GM23338 (cell line): ENCODE measurements around the gene PIK3C2A. TPM values are rescaled to one million over a fixed set of nuclear protein-coding genes. Genes with fewer than 3 reads are reported as not detected.

Source experiments
- EZH2 ChIP-seq: fragments of 200-600 bp; sonication (generic); IDR thresholded peaks from one replicate; pipeline ENCODE4 v1.8.0; 2017; ENCODE audit warnings: antibody characterized with exemption, mild to moderate bottlenecking, low read depth; ENCODE audit not compliant: unreplicated experiment
- JUNB ChIP-seq: IDR thresholded peaks from one replicate; pipeline ENCODE4 v1.6.1; 2016; ENCODE audit warnings: antibody characterized with exemption; ENCODE audit not compliant: unreplicated experiment
- STAT1 ChIP-seq: IDR thresholded peaks from one replicate; pipeline ENCODE4 v1.6.1; 2016; ENCODE audit warnings: antibody characterized with exemption; ENCODE audit not compliant: unreplicated experiment
- polyA plus RNA-seq: library from polyadenylated mRNA; unstranded; fragments of >200 nt; fragmentation: Nextera tagmentation; extraction: Ambion mirVana; gene quantifications from 2 replicates; pipeline ENCODE4 v1.2.1, GENCODE V29; 2016
- total RNA-seq: library from RNA; depleted of rRNA; stranded (reverse); fragments of >200 nt; shearing (Covaris generic); gene quantifications from 2 replicates; pipeline ENCODE4 v1.2.3, GENCODE V29; 2014
- TF ChIP-seq, protein P1 (sequence below): IDR thresholded peaks from one replicate; pipeline ENCODE4 v1.6.1; 2018; ENCODE audit warnings: antibody characterized with exemption; ENCODE audit not compliant: unreplicated experiment
- TF ChIP-seq, protein P2 (sequence below): fragments of 250-450 bp; sonication (Bioruptor Pico); IDR thresholded peaks from 2 replicates; pipeline ENCODE4 v1.5.0; 2020; ENCODE audit warnings: mild to moderate bottlenecking, moderate library complexity

PIK3C2A gene
- total and polyA plus RNA-seq, 2 experiments from 2014 or later, result 45.8 to 123 TPM

DNA sequence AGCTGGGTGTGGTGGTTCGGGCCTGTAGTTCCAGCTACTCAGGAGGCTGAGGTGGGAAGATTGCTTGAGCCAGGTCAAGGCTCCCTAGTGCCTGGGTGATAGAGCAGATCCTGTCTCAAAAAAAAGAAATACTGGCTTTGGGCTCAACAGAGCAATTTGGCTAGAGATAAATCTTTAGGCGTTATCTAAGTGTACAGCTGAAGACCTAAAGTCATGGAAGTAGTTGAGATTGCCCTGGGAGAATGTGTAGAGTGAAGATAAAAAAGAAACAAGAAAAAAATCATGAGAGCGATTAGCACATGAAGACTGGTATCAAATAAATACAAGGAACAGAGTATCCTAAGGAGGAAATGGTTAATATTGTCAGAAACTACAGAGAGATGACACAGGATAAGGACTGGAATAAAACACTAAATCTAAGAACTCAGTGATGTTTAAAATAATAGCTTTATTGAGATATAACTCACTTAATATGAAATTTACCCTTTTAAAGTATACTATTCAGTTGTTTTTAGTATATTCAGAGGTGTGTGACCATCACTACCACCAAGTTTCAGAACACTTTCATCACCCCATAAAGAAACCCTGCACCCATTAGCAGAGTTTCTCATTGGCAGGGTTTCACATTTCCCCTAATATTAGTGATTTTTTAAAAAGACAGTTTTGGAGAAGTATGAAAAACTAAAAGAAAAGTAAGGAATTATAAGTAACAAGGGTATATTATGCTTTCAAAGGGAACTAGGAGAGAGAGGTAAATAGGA is 20.7 kb downstream of the PIK3C2A start (continued):
- TF ChIP-seq, protein P1, sequence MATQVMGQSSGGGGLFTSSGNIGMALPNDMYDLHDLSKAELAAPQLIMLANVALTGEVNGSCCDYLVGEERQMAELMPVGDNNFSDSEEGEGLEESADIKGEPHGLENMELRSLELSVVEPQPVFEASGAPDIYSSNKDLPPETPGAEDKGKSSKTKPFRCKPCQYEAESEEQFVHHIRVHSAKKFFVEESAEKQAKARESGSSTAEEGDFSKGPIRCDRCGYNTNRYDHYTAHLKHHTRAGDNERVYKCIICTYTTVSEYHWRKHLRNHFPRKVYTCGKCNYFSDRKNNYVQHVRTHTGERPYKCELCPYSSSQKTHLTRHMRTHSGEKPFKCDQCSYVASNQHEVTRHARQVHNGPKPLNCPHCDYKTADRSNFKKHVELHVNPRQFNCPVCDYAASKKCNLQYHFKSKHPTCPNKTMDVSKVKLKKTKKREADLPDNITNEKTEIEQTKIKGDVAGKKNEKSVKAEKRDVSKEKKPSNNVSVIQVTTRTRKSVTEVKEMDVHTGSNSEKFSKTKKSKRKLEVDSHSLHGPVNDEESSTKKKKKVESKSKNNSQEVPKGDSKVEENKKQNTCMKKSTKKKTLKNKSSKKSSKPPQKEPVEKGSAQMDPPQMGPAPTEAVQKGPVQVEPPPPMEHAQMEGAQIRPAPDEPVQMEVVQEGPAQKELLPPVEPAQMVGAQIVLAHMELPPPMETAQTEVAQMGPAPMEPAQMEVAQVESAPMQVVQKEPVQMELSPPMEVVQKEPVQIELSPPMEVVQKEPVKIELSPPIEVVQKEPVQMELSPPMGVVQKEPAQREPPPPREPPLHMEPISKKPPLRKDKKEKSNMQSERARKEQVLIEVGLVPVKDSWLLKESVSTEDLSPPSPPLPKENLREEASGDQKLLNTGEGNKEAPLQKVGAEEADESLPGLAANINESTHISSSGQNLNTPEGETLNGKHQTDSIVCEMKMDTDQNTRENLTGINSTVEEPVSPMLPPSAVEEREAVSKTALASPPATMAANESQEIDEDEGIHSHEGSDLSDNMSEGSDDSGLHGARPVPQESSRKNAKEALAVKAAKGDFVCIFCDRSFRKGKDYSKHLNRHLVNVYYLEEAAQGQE, result no peak
- TF ChIP-seq EZH2 (no peak), STAT1 (no peak), JUNB (no peak)
- TF ChIP-seq, protein P2, sequence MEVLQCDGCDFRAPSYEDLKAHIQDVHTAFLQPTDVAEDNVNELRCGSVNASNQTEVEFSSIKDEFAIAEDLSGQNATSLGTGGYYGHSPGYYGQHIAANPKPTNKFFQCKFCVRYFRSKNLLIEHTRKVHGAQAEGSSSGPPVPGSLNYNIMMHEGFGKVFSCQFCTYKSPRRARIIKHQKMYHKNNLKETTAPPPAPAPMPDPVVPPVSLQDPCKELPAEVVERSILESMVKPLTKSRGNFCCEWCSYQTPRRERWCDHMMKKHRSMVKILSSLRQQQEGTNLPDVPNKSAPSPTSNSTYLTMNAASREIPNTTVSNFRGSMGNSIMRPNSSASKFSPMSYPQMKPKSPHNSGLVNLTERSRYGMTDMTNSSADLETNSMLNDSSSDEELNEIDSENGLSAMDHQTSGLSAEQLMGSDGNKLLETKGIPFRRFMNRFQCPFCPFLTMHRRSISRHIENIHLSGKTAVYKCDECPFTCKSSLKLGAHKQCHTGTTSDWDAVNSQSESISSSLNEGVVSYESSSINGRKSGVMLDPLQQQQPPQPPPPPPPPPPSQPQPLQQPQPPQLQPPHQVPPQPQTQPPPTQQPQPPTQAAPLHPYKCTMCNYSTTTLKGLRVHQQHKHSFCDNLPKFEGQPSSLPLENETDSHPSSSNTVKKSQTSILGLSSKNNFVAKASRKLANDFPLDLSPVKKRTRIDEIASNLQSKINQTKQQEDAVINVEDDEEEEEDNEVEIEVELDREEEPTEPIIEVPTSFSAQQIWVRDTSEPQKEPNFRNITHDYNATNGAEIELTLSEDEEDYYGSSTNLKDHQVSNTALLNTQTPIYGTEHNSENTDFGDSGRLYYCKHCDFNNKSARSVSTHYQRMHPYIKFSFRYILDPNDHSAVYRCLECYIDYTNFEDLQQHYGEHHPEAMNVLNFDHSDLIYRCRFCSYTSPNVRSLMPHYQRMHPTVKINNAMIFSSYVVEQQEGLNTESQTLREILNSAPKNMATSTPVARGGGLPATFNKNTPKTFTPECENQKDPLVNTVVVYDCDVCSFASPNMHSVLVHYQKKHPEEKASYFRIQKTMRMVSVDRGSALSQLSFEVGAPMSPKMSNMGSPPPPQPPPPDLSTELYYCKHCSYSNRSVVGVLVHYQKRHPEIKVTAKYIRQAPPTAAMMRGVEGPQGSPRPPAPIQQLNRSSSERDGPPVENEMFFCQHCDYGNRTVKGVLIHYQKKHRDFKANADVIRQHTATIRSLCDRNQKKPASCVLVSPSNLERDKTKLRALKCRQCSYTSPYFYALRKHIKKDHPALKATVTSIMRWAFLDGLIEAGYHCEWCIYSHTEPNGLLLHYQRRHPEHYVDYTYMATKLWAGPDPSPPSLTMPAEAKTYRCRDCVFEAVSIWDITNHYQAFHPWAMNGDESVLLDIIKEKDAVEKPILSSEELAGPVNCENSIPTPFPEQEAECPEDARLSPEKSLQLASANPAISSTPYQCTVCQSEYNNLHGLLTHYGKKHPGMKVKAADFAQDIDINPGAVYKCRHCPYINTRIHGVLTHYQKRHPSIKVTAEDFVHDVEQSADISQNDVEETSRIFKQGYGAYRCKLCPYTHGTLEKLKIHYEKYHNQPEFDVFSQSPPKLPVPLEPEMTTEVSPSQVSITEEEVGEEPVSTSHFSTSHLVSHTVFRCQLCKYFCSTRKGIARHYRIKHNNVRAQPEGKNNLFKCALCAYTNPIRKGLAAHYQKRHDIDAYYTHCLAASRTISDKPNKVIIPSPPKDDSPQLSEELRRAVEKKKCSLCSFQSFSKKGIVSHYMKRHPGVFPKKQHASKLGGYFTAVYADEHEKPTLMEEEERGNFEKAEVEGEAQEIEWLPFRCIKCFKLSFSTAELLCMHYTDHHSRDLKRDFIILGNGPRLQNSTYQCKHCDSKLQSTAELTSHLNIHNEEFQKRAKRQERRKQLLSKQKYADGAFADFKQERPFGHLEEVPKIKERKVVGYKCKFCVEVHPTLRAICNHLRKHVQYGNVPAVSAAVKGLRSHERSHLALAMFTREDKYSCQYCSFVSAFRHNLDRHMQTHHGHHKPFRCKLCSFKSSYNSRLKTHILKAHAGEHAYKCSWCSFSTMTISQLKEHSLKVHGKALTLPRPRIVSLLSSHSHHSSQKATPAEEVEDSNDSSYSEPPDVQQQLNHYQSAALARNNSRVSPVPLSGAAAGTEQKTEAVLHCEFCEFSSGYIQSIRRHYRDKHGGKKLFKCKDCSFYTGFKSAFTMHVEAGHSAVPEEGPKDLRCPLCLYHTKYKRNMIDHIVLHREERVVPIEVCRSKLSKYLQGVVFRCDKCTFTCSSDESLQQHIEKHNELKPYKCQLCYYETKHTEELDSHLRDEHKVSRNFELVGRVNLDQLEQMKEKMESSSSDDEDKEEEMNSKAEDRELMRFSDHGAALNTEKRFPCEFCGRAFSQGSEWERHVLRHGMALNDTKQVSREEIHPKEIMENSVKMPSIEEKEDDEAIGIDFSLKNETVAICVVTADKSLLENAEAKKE (CRISPR knock-in tag), result no peak
